ENCODE measurements around the gene GLOD4.

- TF ChIP-seq CTCF (IDR thresholded peaks at IDR 0.05) (no peak), POLR2A (IDR thresholded peaks at IDR 0.05) (no peak)
Observed at GRCh38 chr17:823501-823902, 41.4 kb upstream of the GLOD4 start.
